Colon (tissue), 2 donors: ENCODE data around the gene HSPA6.
"Not testable (repeated sequence)": the region's sequence is repeated elsewhere in the genome, so short reads cannot be mapped to it uniquely, and the experiment has no call there.

Source experiments
- FAIRE-seq: peaks from 2 replicates; lab custom pipeline; 2012; peaks lifted over from hg19 to GRCh38; lab: Jason Lieb, UNC
- donor health status: control.
- donor health status: control.

Gene HSPA6

GRCh38 chr1:161560960-161561715, 36.8 kb downstream of the HSPA6 start:
- not testable (repeated sequence) for FAIRE-seq

- not testable (repeated sequence) for FAIRE-seq
These were observed 38.1 kb downstream of the HSPA6 start for GRCh38 chr1:161562441-161562840.

- FAIRE-seq = not testable (repeated sequence)
These were observed 39.2 kb downstream of the HSPA6 start for GRCh38 chr1:161563522-161563921.

- FAIRE-seq = not testable (repeated sequence)
These were observed 42.2 kb downstream of the HSPA6 start for GRCh38 chr1:161566602-161566960.

GRCh38 chr1:161571703-161572102, 47.4 kb downstream of the HSPA6 start:
- not testable (repeated sequence) for FAIRE-seq
